ENCODE results near the gene PTPRT.

The PTPRT gene

DNA sequence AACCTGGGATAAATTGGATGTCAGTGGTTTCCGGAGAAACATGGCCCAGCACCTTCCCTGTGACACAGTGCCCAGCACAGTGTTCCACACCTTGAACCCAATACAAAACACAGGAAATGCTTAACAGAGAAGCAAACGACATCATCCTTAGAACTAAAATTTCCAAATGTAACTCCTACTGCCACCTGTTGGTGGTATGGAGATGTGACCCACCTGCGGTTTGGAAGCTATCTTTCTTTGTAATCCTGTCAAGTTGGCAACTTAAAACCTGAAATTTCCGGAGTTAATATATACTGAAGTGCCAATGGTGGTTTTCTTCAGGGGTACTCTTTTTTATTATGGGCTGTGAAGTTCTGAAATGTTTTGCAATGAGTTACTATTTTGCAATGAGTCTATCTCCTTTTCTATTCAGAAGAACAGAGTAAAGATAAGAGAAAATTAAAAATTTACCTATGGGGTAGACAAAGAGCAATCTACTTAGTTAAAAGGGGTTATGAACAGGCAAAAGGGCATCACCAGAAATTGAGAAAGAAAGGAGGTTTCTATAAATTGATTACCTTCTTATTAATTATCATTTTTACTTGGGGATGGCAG lies 658.8 kb downstream of the PTPRT start:
- no peak overlapping the region for H3K4me3 ChIP-seq (ENCODE audit: low read depth, low read length)
- no peak overlapping the region for H3K27ac ChIP-seq (ENCODE audit: extremely low read depth, low read depth, low read length)
- ChIA-PET CTCF (interaction anchor here (0.5 to 1.6 kb wide), 7 partner anchors 14 to 1344 kb away, joined by 3 to 5 read pairs (median 3); no protein-coding TSS in a partner anchor), POLR2A (no interaction called here)
- no peaks in the 10 kb centered on the region for H3K36me3 ChIP-seq (ENCODE audit: control insufficient read depth in 2 of 2, insufficient read depth in 1 of 2, low read length in 2 of 2)
- no peaks in the 10 kb centered on the region for H3K4me1 ChIP-seq (ENCODE audit: control insufficient read depth, insufficient read depth, low read length)
- TF ChIP-seq ZNF830 (tag by site-specific recombination; IDR thresholded peaks at IDR 0.05; ENCODE audit: low read depth) = no peak
- 0 out of 2 replicates have a peak, but pooled peaks have one; percentile 5 for TF ChIP-seq ZNF654 (tag by site-specific recombination; IDR thresholded peaks at IDR 0.05; ENCODE audit: low read depth)
- TF ChIP-seq, protein P1, sequence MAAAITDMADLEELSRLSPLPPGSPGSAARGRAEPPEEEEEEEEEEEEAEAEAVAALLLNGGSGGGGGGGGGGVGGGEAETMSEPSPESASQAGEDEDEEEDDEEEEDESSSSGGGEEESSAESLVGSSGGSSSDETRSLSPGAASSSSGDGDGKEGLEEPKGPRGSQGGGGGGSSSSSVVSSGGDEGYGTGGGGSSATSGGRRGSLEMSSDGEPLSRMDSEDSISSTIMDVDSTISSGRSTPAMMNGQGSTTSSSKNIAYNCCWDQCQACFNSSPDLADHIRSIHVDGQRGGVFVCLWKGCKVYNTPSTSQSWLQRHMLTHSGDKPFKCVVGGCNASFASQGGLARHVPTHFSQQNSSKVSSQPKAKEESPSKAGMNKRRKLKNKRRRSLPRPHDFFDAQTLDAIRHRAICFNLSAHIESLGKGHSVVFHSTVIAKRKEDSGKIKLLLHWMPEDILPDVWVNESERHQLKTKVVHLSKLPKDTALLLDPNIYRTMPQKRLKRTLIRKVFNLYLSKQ (tag by site-specific recombination; IDR thresholded peaks at IDR 0.05; ENCODE audit: borderline replicate concordance) = no peak
- 0 out of 2 replicates have a peak, but pooled peaks have one; percentile 14 for TF ChIP-seq SCRT2 (tag by site-specific recombination; IDR thresholded peaks at IDR 0.05)
- no peak for TF ChIP-seq ZNF629 (tag by site-specific recombination; IDR thresholded peaks at IDR 0.05)
- no peaks in the 10 kb centered on the region for H3K9me3 ChIP-seq (ENCODE audit: control insufficient read depth, insufficient read depth, low read depth, low read length)

DNA sequence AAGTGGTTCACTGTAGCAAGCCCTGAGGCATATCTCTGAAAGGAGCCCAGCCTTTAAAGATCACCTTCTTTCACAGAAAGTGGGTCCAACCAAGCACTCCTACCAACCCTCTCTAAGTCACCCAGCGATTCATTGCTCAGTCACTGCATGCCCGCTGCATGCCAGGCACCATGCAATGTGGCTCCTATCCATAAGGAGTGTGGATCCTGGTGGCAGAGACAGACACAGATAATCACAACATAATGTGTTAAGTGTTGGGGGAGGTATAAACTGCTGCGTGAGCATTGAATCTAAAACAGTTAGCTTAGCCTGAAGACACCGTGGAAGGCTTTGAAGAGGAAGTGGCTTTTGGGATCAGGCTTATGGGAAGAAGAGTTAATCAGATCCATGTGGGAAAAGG lies 659.5 kb downstream of the PTPRT start:
- Histone ChIP-seq H3K9me3 (ENCODE audit: control insufficient read depth, insufficient read depth, low read depth, low read length) (no peaks in the 10 kb centered on the region), H3K36me3 (ENCODE audit: control insufficient read depth in 2 of 2, insufficient read depth in 1 of 2, low read length in 2 of 2) (no peaks in the 10 kb centered on the region), H3K4me3 (ENCODE audit: low read depth, low read length) (no peak overlapping the region), H3K4me1 (ENCODE audit: control insufficient read depth, insufficient read depth, low read length) (no peaks in the 10 kb centered on the region), H3K27ac (ENCODE audit: extremely low read depth, low read depth, low read length) (no peak overlapping the region)
- POLR2A ChIA-PET = no interaction called here
- CTCF ChIA-PET = interaction anchor here (0.6 to 1.6 kb wide), 4 partner anchors 14 to 791 kb away, joined by 3 to 5 read pairs (median 3); no protein-coding TSS in a partner anchor
- TF ChIP-seq, protein P2, sequence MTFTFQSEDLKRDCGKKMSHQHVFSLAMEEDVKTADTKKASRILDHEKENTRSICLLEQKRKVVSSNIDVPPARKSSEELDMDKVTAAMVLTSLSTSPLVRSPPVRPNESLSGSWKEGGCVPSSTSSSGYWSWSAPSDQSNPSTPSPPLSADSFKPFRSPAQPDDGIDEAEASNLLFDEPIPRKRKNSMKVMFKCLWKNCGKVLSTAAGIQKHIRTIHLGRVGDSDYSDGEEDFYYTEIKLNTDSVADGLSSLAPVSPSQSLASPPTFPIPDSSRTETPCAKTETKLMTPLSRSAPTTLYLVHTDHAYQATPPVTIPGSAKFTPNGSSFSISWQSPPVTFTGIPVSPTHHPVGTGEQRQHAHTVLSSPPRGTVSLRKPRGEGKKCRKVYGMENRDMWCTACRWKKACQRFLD (tag by site-specific recombination; IDR thresholded peaks at IDR 0.05) = no peak
- TF ChIP-seq, protein P1 (tag by site-specific recombination; IDR thresholded peaks at IDR 0.05; ENCODE audit: borderline replicate concordance) = no peak
- TF ChIP-seq ZNF23 (tag by site-specific recombination; IDR thresholded peaks at IDR 0.05; ENCODE audit: borderline replicate concordance) = no peak
- TF ChIP-seq ZNF501 (tag by site-specific recombination; IDR thresholded peaks at IDR 0.05) = no peak

DNA sequence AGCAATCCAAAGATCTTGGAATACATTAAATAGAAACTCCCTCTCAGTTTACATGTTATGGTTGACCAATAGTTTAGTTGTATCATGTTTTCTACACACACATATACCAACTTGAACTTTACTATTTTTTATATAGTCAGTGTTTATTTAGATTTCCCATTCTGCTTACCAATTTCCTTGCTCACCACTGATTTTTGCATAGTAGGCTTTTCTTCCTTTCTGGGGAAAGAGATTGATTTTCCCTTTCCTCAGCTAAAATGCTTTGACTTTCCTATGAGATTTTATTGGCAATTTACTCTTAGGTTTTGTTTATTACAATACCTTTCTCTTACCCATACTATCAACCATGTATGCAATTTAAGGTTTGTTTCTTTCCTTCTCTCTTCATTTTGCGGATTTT lies 665.6 kb downstream of the PTPRT start:
- ChIA-PET POLR2A (no interaction called here), CTCF (no interaction called here)
- Histone ChIP-seq H3K36me3 (ENCODE audit: control insufficient read depth in 2 of 2, insufficient read depth in 1 of 2, low read length in 2 of 2) (no peaks in the 10 kb centered on the region), H3K27ac (ENCODE audit: extremely low read depth, low read depth, low read length) (no peak overlapping the region), H3K4me3 (ENCODE audit: low read depth, low read length) (no peak overlapping the region), H3K4me1 (ENCODE audit: control insufficient read depth, insufficient read depth, low read length) (no peaks in the 10 kb centered on the region), H3K9me3 (ENCODE audit: control insufficient read depth, insufficient read depth, low read depth, low read length) (no peaks in the 10 kb centered on the region)
- TF ChIP-seq ZNF214 (tag by site-specific recombination; IDR thresholded peaks at IDR 0.05; ENCODE audit: borderline replicate concordance) (no peak), PRDM1 (tag by site-specific recombination; IDR thresholded peaks at IDR 0.05) (no peak), KLF16 (tag by site-specific recombination; IDR thresholded peaks at IDR 0.05) (no peak), WT1 (tag by site-specific recombination; IDR thresholded peaks at IDR 0.05) (no peak), ZNF19 (tag by site-specific recombination; IDR thresholded peaks at IDR 0.05; ENCODE audit: low read depth) (no peak), ZNF658 (tag by site-specific recombination; IDR thresholded peaks at IDR 0.05) (no peak), SP7 (tag by site-specific recombination; IDR thresholded peaks at IDR 0.05) (no peak), ZNF76 (tag by site-specific recombination; IDR thresholded peaks at IDR 0.05; ENCODE audit: borderline replicate concordance, low read depth) (no peak), ZNF133 (tag by site-specific recombination; IDR thresholded peaks at IDR 0.05) (no peak), ZNF132 (tag by site-specific recombination; IDR thresholded peaks at IDR 0.05; ENCODE audit: borderline replicate concordance) (no peak), ZNF555 (tag by site-specific recombination; conservative IDR thresholded peaks at IDR 0.05) (no peak), ZNF404 (tag by site-specific recombination; IDR thresholded peaks at IDR 0.05) (no peak), ZNF146 (tag by site-specific recombination; IDR thresholded peaks at IDR 0.05) (no peak), ZNF707 (tag by site-specific recombination; IDR thresholded peaks at IDR 0.05) (no peak), ZNF768 (tag by site-specific recombination; IDR thresholded peaks at IDR 0.05) (no peak), SP2 (tag by site-specific recombination; IDR thresholded peaks at IDR 0.05) (no peak), ZEB2 (tag by site-specific recombination; IDR thresholded peaks at IDR 0.05) (no peak), SP3 (tag by site-specific recombination; IDR thresholded peaks at IDR 0.05) (no peak), ZNF174 (tag by site-specific recombination; IDR thresholded peaks at IDR 0.05) (no peak)
